ENCODE data around the gene GPATCH2.
"Not testable (repeated sequence)": the region's sequence is repeated elsewhere in the genome, so short reads cannot be mapped to it uniquely, and the experiment has no call there.

GPATCH2 gene

GRCh38 chr1:217526636-217527035 lies 104.3 kb downstream of the GPATCH2 start:
- H3K27ac ChIP-seq = peak overlapping the region; percentile 66; the same call in 1 of the 2 replicates

GRCh38 chr1:217525773-217526490 lies 105.0 kb downstream of the GPATCH2 start:
- H3K27ac ChIP-seq = no peak overlapping the region
- TF ChIP-seq ZFX (IDR thresholded peaks at IDR 0.05) (no peak), CTCF (conservative IDR thresholded peaks at IDR 0.05) (no peak)

More at GRCh38 chr1:217526636-217527035, 104.3 kb downstream of the GPATCH2 start:
- TF ChIP-seq CTCF (conservative IDR thresholded peaks at IDR 0.05) = no peak
- no peak for TF ChIP-seq ZFX (IDR thresholded peaks at IDR 0.05)

GRCh38 chr1:217524787-217525520 lies 105.9 kb downstream of the GPATCH2 start:
- H3K27ac ChIP-seq = no peak overlapping the region
- TF ChIP-seq ZFX (IDR thresholded peaks at IDR 0.05) (no peak), CTCF (conservative IDR thresholded peaks at IDR 0.05) (no peak)

GRCh38 chr1:217523921-217524320 lies 107.0 kb downstream of the GPATCH2 start:
- not testable (repeated sequence) for H3K27ac ChIP-seq

GRCh38 chr1:217522277-217522676 lies 108.6 kb downstream of the GPATCH2 start:
- TF ChIP-seq ZFX (IDR thresholded peaks at IDR 0.05) = no peak
- TF ChIP-seq CTCF (conservative IDR thresholded peaks at IDR 0.05) = peak; percentile 33
- no peak overlapping the region for H3K27ac ChIP-seq

- H3K27ac ChIP-seq = no peak overlapping the region
- TF ChIP-seq ZFX (IDR thresholded peaks at IDR 0.05) (no peak), CTCF (conservative IDR thresholded peaks at IDR 0.05) (no peak)
These were observed 109.6 kb downstream of the GPATCH2 start for GRCh38 chr1:217521317-217521716.

- TF ChIP-seq ZFX (IDR thresholded peaks at IDR 0.05) (no peak), CTCF (conservative IDR thresholded peaks at IDR 0.05) (no peak)
- H3K27ac ChIP-seq = no peak overlapping the region
These were observed 124.0 kb downstream of the GPATCH2 start for GRCh38 chr1:217506878-217507277.

All from C4-2B (cell line).